ENCODE results near the gene ZNF621.

The ZNF621 gene

DNA sequence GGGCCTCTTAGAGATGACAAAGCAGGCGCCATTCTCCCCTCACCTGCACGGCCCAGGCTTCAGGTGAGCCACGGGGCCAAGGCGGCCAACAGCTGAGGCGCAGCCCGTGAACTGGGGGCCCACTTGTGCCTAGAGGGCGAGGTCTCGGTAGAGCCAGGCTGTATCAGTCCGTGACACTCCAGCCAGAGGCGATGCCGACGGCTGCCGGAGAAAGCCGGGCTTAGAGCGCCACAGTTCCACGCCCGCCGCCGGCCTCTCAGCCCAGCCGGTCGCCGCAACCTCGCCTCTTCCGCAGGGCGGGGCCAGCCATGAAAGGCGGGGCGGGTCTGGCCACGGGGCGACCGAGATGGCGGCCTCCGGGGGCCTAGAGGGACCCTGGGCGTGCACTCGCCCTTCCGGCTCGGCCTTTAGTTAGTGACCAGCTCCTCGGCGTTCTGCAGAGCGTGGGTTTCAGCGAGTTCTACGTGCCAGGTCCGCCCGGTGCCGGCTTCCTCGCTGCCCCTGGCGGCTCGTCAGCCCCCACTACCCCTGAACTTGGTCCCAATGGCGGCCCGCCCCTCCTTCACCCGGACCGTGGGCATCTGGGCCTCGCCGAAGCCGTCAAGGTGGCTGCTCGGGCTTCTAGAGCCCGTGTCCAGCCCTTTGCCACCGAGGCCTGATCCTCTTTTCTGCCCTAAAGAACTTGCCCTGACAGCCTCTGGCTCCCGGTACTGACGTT, at the start of gene ZNF621:
Gene ZNF621 (plus strand): TSS at position 393 of the 718 bp plus-strand sequence. CDS start 881 bp downstream, outside the sequence.
- peak within 1 kb of the TSS; percentile 73 for H3K27ac ChIP-seq
- peak; percentile 79 for TF ChIP-seq ZFX (IDR thresholded peaks at IDR 0.05)
- TF ChIP-seq CTCF (conservative IDR thresholded peaks at IDR 0.05): no peak

GRCh38 chr3:40476478-40477470, 48.0 kb upstream of the ZNF621 start, which contains the start of gene ZNF619:
Gene ZNF619, plus strand, starts transcription at chr3:40477122. Its CDS starts 858 bp downstream, at chr3:40477980.
- TF ChIP-seq ZFX (IDR thresholded peaks at IDR 0.05) (no peak), CTCF (conservative IDR thresholded peaks at IDR 0.05) (no peak)
- no peak within 1 kb of the TSS for H3K27ac ChIP-seq

- no peak for TF ChIP-seq CTCF (conservative IDR thresholded peaks at IDR 0.05)
- TF ChIP-seq ZFX (IDR thresholded peaks at IDR 0.05): no peak
- no peak overlapping the region for H3K27ac ChIP-seq
Measured at GRCh38 chr3:40477666-40478065, 47.1 kb upstream of the ZNF621 start.

GRCh38 chr3:40487172-40487571, 37.6 kb upstream of the ZNF621 start:
- H3K27ac ChIP-seq: no peak overlapping the region
- TF ChIP-seq CTCF (conservative IDR thresholded peaks at IDR 0.05): no peak
- no peak for TF ChIP-seq ZFX (IDR thresholded peaks at IDR 0.05)

DNA sequence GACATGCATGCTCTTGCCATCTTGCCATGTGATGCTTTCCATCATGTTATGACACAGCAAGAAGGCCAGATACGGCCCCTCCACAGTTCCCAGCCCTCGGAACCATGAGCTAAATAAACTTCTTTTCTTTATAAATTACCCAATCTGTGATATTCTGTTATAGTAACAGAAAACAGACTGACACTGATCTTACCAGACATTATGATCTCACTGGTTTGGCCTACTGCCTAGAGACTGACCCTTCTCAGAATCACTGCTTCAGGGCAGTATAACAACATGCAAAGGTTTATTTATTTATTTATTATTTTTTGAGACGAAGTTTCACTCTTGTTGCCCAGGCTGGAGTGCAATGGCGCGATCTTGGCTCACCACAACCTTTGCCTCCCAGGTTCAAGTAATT, 33.8 kb upstream of the ZNF621 start:
- no peak overlapping the region for H3K27ac ChIP-seq
- no peak for TF ChIP-seq CTCF (conservative IDR thresholded peaks at IDR 0.05)
- TF ChIP-seq ZFX (IDR thresholded peaks at IDR 0.05): no peak

DNA sequence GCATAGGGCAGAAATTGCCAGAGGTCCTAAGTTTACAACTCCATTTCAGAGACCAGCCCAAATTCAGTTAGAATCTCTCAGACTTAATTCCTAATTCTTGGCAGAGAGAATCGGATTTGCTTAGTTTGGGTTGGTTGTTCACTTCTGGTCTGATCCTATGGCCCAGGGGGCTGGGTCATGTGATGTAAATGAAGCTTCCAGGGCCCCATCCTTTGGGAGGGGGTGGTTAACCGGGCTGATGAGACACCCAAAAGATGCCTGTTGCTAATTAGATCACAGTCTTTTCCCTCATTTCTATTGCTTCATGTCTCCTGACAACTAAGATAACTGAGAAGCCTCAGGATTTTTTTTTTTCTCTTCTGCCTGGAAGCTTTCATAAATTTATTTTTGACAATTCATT, 30.1 kb upstream of the ZNF621 start:
- TF ChIP-seq ZFX (IDR thresholded peaks at IDR 0.05) (no peak), CTCF (conservative IDR thresholded peaks at IDR 0.05) (no peak)

GRCh38 chr3:40497288-40497687, 27.5 kb upstream of the ZNF621 start:
- no peak overlapping the region for H3K27ac ChIP-seq
- TF ChIP-seq ZFX (IDR thresholded peaks at IDR 0.05) (no peak), CTCF (conservative IDR thresholded peaks at IDR 0.05) (no peak)

More for the DNA sequence above, 30.1 kb upstream of the ZNF621 start:
- H3K27ac ChIP-seq: no peak overlapping the region

All from C4-2B (cell line).